ENCODE data around the gene JADE2.

JADE2 gene

DNA sequence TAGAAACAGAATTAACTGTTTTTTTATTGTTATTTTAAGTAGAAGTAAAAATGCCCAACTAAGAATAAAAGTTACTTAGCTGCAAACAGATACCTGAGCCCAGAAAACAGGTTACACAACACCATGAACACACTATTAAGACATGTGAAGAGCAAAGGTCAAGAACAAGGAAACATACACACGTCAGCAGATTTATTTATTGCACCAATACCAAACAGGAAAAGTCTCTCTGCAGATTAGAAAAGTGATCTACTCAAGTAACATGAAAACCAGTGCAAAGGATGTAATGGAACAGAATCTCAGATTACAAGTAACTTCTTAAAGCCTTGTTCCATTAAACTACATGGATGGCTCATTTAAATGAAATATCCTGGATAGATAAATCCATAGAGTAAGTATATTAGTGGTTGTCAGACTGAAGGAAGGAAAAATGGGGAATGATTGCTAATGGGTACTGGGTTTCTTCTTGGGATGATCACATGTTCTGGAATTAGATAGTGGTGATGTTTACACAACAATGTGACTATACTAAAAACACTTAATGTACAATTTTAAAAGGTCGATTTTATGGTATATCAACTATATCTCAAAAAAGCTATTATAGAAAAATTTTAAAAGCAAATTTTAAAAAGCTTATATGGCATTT, 101.0 kb downstream of the JADE2 start:
- DNase-seq (ENCODE audit: low spot score) = no peak
- FAIRE-seq = no peak

All from RCC 7860 (cell line).